Endothelial cell of umbilical vein (primary cell): ENCODE measurements around the gene B4GALT6. TPM values are rescaled to one million over a fixed set of nuclear protein-coding genes. Genes with fewer than 3 reads are reported as not detected.

Experiments
- BruUV-seq: library from RNA; stranded (reverse); fragments of 400-500 nt; replicated peaks from 2 replicates; lab custom pipeline; 2021; lab: Mats Ljungman, UMichigan
- CTCF ChIA-PET: fragments of 300-600, 350-600 bp; sonication (Branson Sonifier 250); formaldehyde crosslinking; loops from one replicate; lab custom pipeline; 2021; ENCODE audit warnings: antibody characterized with exemption, inconsistent platforms; lab: Charles Lee
- POLR2A ChIA-PET: fragments of 300-600, 350-600 bp; sonication (Branson Sonifier 250); formaldehyde crosslinking; loops from one replicate; lab custom pipeline; 2021; ENCODE audit warnings: antibody characterized with exemption, inconsistent platforms; lab: Charles Lee
- DNase-seq: peaks from one replicate; pipeline ENCODE4 v3.0.0-alpha.2; 2011; ENCODE audit warnings: low read depth, low spot score
- FAIRE-seq: peaks from 2 replicates; lab custom pipeline; 2011; peaks lifted over from hg19 to GRCh38; lab: Jason Lieb, UNC
- H2AFZ ChIP-seq: 2 replicates; pipeline ENCODE4 v1.6.0; 2012; ENCODE audit warnings: low read depth, low read length, control low read depth, inconsistent platforms
- H3K27ac ChIP-seq: 2 replicates; pipeline ENCODE4 v1.5.1; 2011; ENCODE audit warnings: low read depth, mild to moderate bottlenecking, control low read depth, low read length, moderate library complexity; ENCODE audit not compliant: insufficient read depth
- H3K27me3 ChIP-seq, 2 experiments: 2 replicates each; pipeline versions ENCODE4 v1.6.0 to v1.6.1; 2011; ENCODE audit warnings: low read length in 2 of 2, mixed read lengths in 1 of 2; ENCODE audit not compliant: control insufficient read depth in 2 of 2, insufficient read depth in 2 of 2
- H3K36me3 ChIP-seq, 2 experiments: 2 replicates in 1 of 2; 3 replicates in 1 of 2; pipeline ENCODE4 v1.5.1; 2011; ENCODE audit warnings: low read length in 2 of 2, mild to moderate bottlenecking in 1 of 2, moderate library complexity in 1 of 2; ENCODE audit not compliant: control insufficient read depth in 2 of 2, insufficient read depth in 2 of 2; ENCODE audit errors: extremely low read depth in 1 of 2
- H3K4me1 ChIP-seq: 3 replicates; pipeline ENCODE4 v1.5.1; 2011; ENCODE audit warnings: mild to moderate bottlenecking, low read length; ENCODE audit not compliant: control insufficient read depth, insufficient read depth; ENCODE audit errors: extremely low read depth
- H3K4me2 ChIP-seq: 2 replicates; pipeline ENCODE4 v1.6.1; 2011; ENCODE audit warnings: low read length, control low read depth, mixed read lengths; ENCODE audit not compliant: insufficient read depth
- H3K4me3 ChIP-seq, 3 experiments: fragments of 200-600 bp in 1 of 3; sonication (generic), shearing (Covaris generic) in 1 of 3; replicated peaks in 1 of 3; 2 replicates each; pipeline ENCODE4 v1.5.1; 2011 to 2016; ENCODE audit warnings: control low read depth in 3 of 3, low read length in 3 of 3, mild to moderate bottlenecking in 2 of 3, inconsistent platforms in 1 of 3, low read depth in 1 of 3, moderate library complexity in 1 of 3; ENCODE audit not compliant: insufficient read depth in 1 of 3
- H3K79me2 ChIP-seq: 2 replicates; pipeline ENCODE4 v1.6.0; 2012; ENCODE audit warnings: low read length, inconsistent platforms; ENCODE audit not compliant: control insufficient read depth, insufficient read depth
- H3K9ac ChIP-seq: replicated peaks from 2 replicates; pipeline ENCODE3; 2011; ENCODE audit warnings: low read length, control low read depth; ENCODE audit not compliant: insufficient read depth; ENCODE audit errors: extremely low read depth
- H3K9me1 ChIP-seq: replicated peaks from 3 replicates; pipeline ENCODE4 v1.6.0; 2011; ENCODE audit warnings: mild to moderate bottlenecking, low read length; ENCODE audit not compliant: control insufficient read depth, insufficient read depth; ENCODE audit errors: extremely low read depth
- H3K9me3 ChIP-seq: replicated peaks from 2 replicates; pipeline ENCODE4 v1.5.1; 2012; ENCODE audit warnings: low read length, inconsistent platforms; ENCODE audit not compliant: control insufficient read depth, insufficient read depth
- H4K20me1 ChIP-seq: replicated peaks from 2 replicates; pipeline ENCODE3; 2011; ENCODE audit warnings: mild to moderate bottlenecking, low read length; ENCODE audit not compliant: control insufficient read depth, insufficient read depth; ENCODE audit errors: extremely low read depth
- EZH2 ChIP-seq: IDR thresholded peaks from 2 replicates; pipeline ENCODE4 v1.6.1; 2012; ENCODE audit warnings: borderline replicate concordance, low read depth, mild to moderate bottlenecking, moderate library complexity, low read length, inconsistent platforms; ENCODE audit not compliant: severe bottlenecking
- FOS ChIP-seq: IDR thresholded peaks from 2 replicates; pipeline ENCODE4 v1.6.1; 2011; ENCODE audit warnings: mild to moderate bottlenecking, low read length, moderate library complexity, borderline replicate concordance; ENCODE audit not compliant: insufficient read depth
- GATA2 ChIP-seq: IDR thresholded peaks from 2 replicates; pipeline ENCODE4 v1.7.0; 2011; ENCODE audit warnings: low read depth, mild to moderate bottlenecking, moderate library complexity, mixed read lengths, low read length; ENCODE audit not compliant: insufficient read length, insufficient read depth
- JUN ChIP-seq: IDR thresholded peaks from 2 replicates; pipeline ENCODE4 v1.6.1; 2011; ENCODE audit warnings: borderline replicate concordance, low read depth; ENCODE audit not compliant: insufficient read length, insufficient read depth
- MYC ChIP-seq: IDR thresholded peaks from one replicate; pipeline ENCODE4 v1.6.1; 2011; ENCODE audit warnings: mild to moderate bottlenecking, low read depth, low read length
- POLR2A ChIP-seq: IDR thresholded peaks from 2 replicates; pipeline ENCODE4 v1.6.1; 2012; ENCODE audit warnings: low read depth, mild to moderate bottlenecking, control low read depth, low read length
- POLR2AphosphoS5 ChIP-seq: IDR thresholded peaks from 2 replicates; pipeline ENCODE4 v1.6.1; 2012; ENCODE audit warnings: low read depth, mild to moderate bottlenecking, control low read depth, low read length, moderate library complexity; ENCODE audit not compliant: insufficient read depth
- dilution Hi-C: fragments of 300-500 bp; cut with MboI; formaldehyde crosslinking; loops from one replicate; pipeline ENCODE4 v1.15.0; 2019; ENCODE audit warnings: low sequenced_read_pairs; ENCODE audit not compliant: extremely low pct_ligation_motif_present
- intact Hi-C: fragments of 100-400 bp; cut with micrococcal nuclease; formaldehyde crosslinking; loops from one replicate; pipeline ENCODE4 v1.10.0; 2022
- polyA plus RNA-seq, 4 experiments: library from polyadenylated mRNA; depleted of rRNA in 3 of 4; stranded (reverse) in 3 of 4; unstranded in 1 of 4; fragments of >200 nt; gene quantifications; 2 replicates each; pipeline versions ENCODE4 v1.2.1 to v1.2.3, GENCODE V29; 2011 to 2012; ENCODE audit warnings: missing spikeins in 1 of 4
- total RNA-seq: library from RNA; stranded (reverse); gene quantifications from 2 replicates; pipeline ENCODE4 v1.2.3, GENCODE V29; 2021
- TF ChIP-seq, protein P1 (sequence below), 2 donors: IDR thresholded peaks; 1 replicate in 1 of 2; 2 replicates in 1 of 2; pipeline ENCODE4 v1.5.1; 2011; ENCODE audit warnings: low read length in 2 of 2, mild to moderate bottlenecking in 2 of 2, moderate library complexity in 2 of 2, control low read depth in 1 of 2, inconsistent platforms in 1 of 2, low read depth in 1 of 2; ENCODE audit not compliant: insufficient read depth in 1 of 2; ENCODE audit errors: extremely low read depth in 1 of 2
- TF ChIP-seq, protein P2 (sequence below): IDR thresholded peaks from 2 replicates; pipeline ENCODE4 v1.6.1; 2011; ENCODE audit not compliant: insufficient read depth, insufficient read length

Gene B4GALT6
- total and polyA plus RNA-seq, 2 donors (not counting 3 experiments of a cell fraction or from before 2014, with no cell fraction given), result 3.9 to 24.2 TPM

DNA sequence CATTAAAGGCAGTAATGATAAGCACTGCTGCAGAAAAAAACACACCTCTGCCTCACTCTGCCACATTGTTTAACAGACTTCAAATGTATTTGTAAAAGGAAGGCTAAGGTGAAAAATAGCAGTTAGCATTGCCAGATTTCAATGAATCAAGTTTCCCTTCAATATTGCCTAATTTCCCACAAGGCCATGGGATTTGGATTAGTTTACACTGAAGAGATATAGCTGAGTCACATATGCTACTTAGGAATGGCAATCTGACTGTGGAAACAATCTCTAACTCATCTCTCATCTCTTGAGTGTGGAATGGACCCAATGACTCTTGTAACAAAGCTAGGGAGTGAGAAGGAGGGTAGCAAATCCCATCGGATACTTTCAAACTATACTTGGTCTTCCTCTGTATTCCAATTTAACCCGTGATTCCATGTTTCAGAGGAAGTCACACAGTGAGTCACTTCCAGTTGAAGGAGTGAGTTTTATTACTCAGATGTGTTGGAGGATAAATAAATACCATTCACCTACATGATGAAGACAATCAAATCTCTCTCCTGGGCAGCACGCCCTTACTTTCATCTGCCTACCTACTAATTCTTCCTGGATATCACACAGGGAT lies 5.1 kb downstream of the B4GALT6 start:
- Histone ChIP-seq H3K9ac (peak overlapping the region; percentile 44), H3K79me2 (peaks cover 24% of the 10 kb centered on the region), H3K27ac (peak overlapping the region; percentile 84), H3K9me3 (no peaks in the 10 kb centered on the region), H2AFZ (peak overlapping the region; percentile 10), H3K4me2 (peak overlapping the region; percentile 61), H3K9me1 (no peaks in the 10 kb centered on the region), H3K36me3 (no peaks in the 10 kb centered on the region), H3K27me3 (no peaks in the 10 kb centered on the region), H3K4me1 (peaks cover 61% of the 10 kb centered on the region), H4K20me1 (no peaks in the 10 kb centered on the region), H3K4me3 (peak overlapping the region in 1 of 3 experiments; percentile 4)
- POLR2A ChIA-PET, result interaction anchor here (1.4 kb wide), 1 partner anchor 264 kb away, joined by 3 read pairs; the partner anchor contains the start of gene TRAPPC8
- peak; percentile 93 for DNase-seq
- CTCF ChIA-PET, result interaction anchor here (0.6 to 1.9 kb wide), 7 partner anchors 12 to 123 kb away, joined by 3 to 10 read pairs (median 3); no protein-coding TSS in a partner anchor
- FAIRE-seq, result peak; percentile 86
- TF ChIP-seq EZH2 (no peak), POLR2AphosphoS5 (peak; percentile 52), JUN (peak; percentile 91), FOS (peak; percentile 88), MYC (no peak), GATA2 (peak; percentile 36), POLR2A (peak; percentile 67)
- TF ChIP-seq, protein P1, sequence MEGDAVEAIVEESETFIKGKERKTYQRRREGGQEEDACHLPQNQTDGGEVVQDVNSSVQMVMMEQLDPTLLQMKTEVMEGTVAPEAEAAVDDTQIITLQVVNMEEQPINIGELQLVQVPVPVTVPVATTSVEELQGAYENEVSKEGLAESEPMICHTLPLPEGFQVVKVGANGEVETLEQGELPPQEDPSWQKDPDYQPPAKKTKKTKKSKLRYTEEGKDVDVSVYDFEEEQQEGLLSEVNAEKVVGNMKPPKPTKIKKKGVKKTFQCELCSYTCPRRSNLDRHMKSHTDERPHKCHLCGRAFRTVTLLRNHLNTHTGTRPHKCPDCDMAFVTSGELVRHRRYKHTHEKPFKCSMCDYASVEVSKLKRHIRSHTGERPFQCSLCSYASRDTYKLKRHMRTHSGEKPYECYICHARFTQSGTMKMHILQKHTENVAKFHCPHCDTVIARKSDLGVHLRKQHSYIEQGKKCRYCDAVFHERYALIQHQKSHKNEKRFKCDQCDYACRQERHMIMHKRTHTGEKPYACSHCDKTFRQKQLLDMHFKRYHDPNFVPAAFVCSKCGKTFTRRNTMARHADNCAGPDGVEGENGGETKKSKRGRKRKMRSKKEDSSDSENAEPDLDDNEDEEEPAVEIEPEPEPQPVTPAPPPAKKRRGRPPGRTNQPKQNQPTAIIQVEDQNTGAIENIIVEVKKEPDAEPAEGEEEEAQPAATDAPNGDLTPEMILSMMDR (IDR thresholded peaks at IDR 0.05; ENCODE audit: extremely low read depth in 1 of 2, insufficient read depth in 1 of 2, low read depth in 1 of 2, low read length in 2 of 2), result no peak
- TF ChIP-seq, protein P2, sequence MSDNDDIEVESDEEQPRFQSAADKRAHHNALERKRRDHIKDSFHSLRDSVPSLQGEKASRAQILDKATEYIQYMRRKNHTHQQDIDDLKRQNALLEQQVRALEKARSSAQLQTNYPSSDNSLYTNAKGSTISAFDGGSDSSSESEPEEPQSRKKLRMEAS, result no peak
- dilution Hi-C loops (no loop called here), intact Hi-C loops (loop anchor here (2.0 kb wide), 1 partner anchor 28 kb away; no protein-coding TSS in a partner anchor)
- no TSS peak for BruUV-seq
